ENCODE measurements around the gene FLYWCH1.
A peak's percentile ranks its signal among the peaks of the same experiment; 100 is the strongest.

FLYWCH1 gene

DNA sequence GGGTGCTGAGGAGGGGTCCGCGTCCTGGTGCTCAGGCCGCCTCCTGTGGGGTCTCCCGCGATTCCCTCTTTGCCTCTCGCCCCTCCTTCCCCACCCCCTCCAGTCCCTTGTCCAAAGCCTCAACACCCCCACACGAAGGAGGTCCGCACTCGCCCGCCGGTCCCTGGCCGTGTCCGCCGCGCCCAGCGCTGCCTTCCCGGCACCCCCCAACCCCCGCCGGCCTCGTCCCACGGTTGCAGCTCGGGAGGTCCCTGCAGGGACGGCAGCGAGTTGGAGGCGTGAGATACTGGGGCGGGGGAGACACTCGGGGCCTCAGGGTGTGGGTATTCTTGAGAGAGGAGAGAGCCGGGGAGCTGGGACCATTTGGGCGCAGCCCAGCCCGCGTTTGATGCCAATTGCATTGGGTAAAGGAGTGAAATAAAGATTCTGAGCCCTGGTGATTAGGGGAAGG lies 28.2 kb upstream of the FLYWCH1 start:
- H3K4me3 ChIP-seq (ENCODE audit: low read length): peak overlapping the region; percentile 73
- H3K27ac ChIP-seq (ENCODE audit: low read depth, low read length): peak overlapping the region; percentile 96
- peak overlapping the region; percentile 90 for H3K9ac ChIP-seq (ENCODE audit: low read length)
- peaks cover 6% of the 10 kb centered on the region for H3K4me1 ChIP-seq (ENCODE audit: control insufficient read depth, insufficient read depth, low read length)
- peaks cover under 1% of the 10 kb centered on the region for H3K36me3 ChIP-seq (ENCODE audit: control insufficient read depth, insufficient read depth, low read length)
- no peaks in the 10 kb centered on the region for H3K27me3 ChIP-seq (ENCODE audit: control insufficient read depth, insufficient read depth, low read length)

DNA sequence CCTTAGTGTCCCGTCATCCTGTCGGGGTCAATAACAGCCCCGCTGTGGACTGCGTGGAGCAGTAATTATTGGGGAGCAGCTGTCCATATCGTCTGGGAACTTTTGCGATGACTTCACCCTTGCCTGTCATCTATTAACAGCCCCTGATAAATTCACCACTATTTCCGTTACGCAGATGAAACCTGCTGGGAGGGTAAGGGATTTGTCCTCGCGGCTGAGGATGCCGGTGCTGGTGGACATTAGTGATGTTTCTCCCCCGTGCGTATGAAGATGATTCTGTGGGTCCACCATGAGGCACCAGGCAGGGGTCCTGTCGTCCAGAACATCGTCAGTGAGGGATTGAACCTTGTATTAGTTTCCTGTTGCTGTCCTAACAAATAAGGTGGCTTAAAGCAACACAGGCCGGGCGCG lies 27.7 kb upstream of the FLYWCH1 start:
- Histone ChIP-seq H3K27me3 (ENCODE audit: control insufficient read depth, insufficient read depth, low read length) (no peaks in the 10 kb centered on the region), H3K4me1 (ENCODE audit: control insufficient read depth, insufficient read depth, low read length) (peaks cover 6% of the 10 kb centered on the region), H3K4me3 (ENCODE audit: low read length) (peak overlapping the region; percentile 73), H3K27ac (ENCODE audit: low read depth, low read length) (peak overlapping the region; percentile 96), H3K9ac (ENCODE audit: low read length) (no peak overlapping the region), H3K36me3 (ENCODE audit: control insufficient read depth, insufficient read depth, low read length) (peaks cover 2% of the 10 kb centered on the region)

DNA sequence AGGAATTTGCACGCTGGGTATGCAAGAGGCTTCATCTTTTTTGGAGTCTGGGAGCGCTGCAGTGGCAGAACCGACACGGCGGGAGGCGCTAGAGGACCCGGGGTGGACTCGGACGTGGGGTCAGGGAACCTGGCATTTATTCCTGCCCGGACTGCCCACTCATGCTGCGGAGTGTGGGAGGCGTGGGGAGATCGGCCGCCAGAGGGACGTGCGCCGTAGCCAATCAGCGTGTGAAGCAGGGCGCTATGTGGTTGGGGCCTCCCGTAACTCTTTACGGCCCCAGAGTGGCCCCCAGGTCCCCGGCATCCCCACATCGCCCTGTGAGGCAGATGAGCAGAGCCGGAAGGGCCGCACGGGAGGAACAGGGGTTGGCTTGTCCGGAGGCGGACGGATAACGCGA lies 17.5 kb upstream of the FLYWCH1 start:
- no peak overlapping the region for H3K27ac ChIP-seq (ENCODE audit: low read depth, low read length)
- H3K4me1 ChIP-seq (ENCODE audit: control insufficient read depth, insufficient read depth, low read length): no peaks in the 10 kb centered on the region
- H3K9ac ChIP-seq (ENCODE audit: low read length): no peak overlapping the region
- H3K4me3 ChIP-seq (ENCODE audit: low read length): no peak overlapping the region
- no peaks in the 10 kb centered on the region for H3K27me3 ChIP-seq (ENCODE audit: control insufficient read depth, insufficient read depth, low read length)
- peaks cover 4% of the 10 kb centered on the region for H3K36me3 ChIP-seq (ENCODE audit: control insufficient read depth, insufficient read depth, low read length)

DNA sequence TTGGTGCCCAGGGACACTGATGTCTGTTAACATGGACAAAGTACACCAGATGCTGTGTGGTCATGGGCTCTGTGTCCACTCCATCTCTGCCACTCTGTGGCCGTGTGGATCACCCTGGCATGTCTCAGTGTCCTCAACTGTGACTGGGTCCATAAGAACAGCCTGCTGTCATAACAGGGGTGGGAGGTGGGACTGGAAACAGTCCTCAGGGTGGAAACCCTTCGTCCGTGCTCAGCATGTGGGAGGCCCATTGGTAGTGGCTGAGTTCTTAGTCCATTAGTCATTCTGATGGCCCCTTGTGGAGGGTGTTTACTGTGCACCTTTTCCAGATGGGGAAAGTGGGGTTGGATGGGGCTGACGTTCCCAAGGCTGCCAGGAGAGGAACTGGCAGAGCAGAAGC lies 15.9 kb upstream of the FLYWCH1 start:
- no peak overlapping the region for H3K9ac ChIP-seq (ENCODE audit: low read length)
- no peak overlapping the region for H3K27ac ChIP-seq (ENCODE audit: low read depth, low read length)
- H3K4me1 ChIP-seq (ENCODE audit: control insufficient read depth, insufficient read depth, low read length): no peaks in the 10 kb centered on the region
- H3K27me3 ChIP-seq (ENCODE audit: control insufficient read depth, insufficient read depth, low read length): no peaks in the 10 kb centered on the region
- H3K4me3 ChIP-seq (ENCODE audit: low read length): no peak overlapping the region
- H3K36me3 ChIP-seq (ENCODE audit: control insufficient read depth, insufficient read depth, low read length): peaks cover 4% of the 10 kb centered on the region

DNA sequence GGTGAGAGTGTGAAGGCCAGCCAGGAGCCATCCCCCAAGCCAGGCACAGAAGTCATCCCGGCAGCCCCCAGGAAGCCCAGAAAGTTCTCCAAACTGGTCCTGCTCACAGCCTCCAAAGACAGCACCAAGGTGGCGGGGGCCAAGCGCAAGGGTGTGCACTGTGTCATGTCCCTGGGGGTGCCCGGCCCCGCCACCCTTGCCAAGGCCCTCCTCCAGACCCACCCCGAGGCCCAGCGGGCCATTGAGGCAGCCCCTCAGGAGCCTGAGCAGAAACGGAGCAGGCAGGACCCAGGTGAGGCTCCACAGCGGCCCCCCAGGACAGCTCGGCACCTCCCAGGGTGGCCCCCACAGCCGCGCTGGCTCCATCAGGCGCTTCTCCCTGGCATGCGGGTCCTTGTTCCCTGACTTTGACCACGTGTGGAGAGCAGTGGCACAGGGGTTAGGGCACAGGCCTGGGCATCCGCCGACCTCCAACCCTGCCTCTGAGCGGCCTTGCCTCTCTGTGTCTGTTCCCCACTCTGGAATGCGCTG lies 15.2 kb upstream of the FLYWCH1 start:
- H3K27me3 ChIP-seq (ENCODE audit: control insufficient read depth, insufficient read depth, low read length): no peaks in the 10 kb centered on the region
- H3K4me3 ChIP-seq (ENCODE audit: low read length): no peak overlapping the region
- H3K27ac ChIP-seq (ENCODE audit: low read depth, low read length): no peak overlapping the region
- no peaks in the 10 kb centered on the region for H3K4me1 ChIP-seq (ENCODE audit: control insufficient read depth, insufficient read depth, low read length)
- H3K36me3 ChIP-seq (ENCODE audit: control insufficient read depth, insufficient read depth, low read length): peaks cover 4% of the 10 kb centered on the region
- no peak overlapping the region for H3K9ac ChIP-seq (ENCODE audit: low read length)

DNA sequence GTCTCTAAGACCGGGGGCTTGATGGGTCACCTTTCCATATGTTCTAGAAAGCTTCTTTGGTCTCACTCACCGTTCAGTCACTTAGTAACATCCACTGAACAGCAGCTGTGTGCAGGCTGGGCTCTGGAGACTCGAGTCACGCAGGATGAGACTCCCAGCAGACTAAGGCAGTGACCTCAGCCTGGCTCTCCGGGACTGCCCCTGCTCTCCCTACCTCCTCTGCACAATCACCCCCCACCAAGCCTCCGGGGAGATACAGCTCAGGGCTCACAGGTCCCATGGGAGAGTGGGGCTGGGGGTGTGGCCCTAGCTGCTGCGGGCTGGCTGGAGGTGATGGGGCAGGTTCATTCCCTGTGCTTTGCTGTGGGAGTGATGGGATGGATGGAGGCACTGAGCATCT lies 14.6 kb upstream of the FLYWCH1 start:
- Histone ChIP-seq H3K9ac (ENCODE audit: low read length) (no peak overlapping the region), H3K4me1 (ENCODE audit: control insufficient read depth, insufficient read depth, low read length) (no peaks in the 10 kb centered on the region), H3K36me3 (ENCODE audit: control insufficient read depth, insufficient read depth, low read length) (peaks cover 4% of the 10 kb centered on the region), H3K27me3 (ENCODE audit: control insufficient read depth, insufficient read depth, low read length) (no peaks in the 10 kb centered on the region), H3K4me3 (ENCODE audit: low read length) (no peak overlapping the region), H3K27ac (ENCODE audit: low read depth, low read length) (no peak overlapping the region)

DNA sequence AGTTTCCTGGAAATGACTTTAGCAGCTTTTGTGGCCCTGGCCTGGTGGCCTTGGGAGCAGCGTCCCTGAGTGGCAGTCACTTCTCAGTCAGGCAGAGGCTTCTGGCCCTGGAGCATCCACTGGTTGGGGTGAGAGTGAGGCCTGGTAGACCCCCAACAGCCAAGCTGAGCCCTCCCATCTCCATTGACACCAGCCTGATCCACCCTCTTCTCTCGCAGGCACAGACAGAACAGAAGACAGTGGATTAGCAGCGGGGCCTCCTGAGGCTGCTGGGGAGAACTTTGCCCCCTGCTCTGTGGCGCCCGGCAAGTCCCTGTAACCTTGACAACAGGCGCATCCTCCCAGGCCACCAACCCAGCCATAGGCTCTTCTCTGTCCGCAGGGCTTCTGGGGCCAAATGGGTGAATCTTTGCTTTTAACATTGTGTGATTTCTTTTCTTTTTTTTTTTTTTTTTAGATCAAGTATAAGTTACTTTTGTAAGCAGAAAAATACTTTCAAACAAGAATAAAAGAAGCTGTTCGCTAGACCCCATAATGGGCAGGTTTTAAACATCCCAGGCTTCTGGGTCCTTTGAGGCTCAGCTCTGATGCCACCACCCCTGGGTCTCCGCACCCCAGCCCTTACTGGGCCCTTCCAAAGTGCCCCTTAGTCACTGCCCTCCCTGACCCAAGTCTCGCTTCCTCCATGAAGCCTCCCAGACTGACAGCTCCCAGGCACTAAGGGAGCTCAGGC lies 12.7 kb upstream of the FLYWCH1 start:
- Histone ChIP-seq H3K4me3 (ENCODE audit: low read length) (no peak overlapping the region), H3K27ac (ENCODE audit: low read depth, low read length) (no peak overlapping the region), H3K4me1 (ENCODE audit: control insufficient read depth, insufficient read depth, low read length) (no peaks in the 10 kb centered on the region), H3K27me3 (ENCODE audit: control insufficient read depth, insufficient read depth, low read length) (no peaks in the 10 kb centered on the region), H3K36me3 (ENCODE audit: control insufficient read depth, insufficient read depth, low read length) (peaks cover 4% of the 10 kb centered on the region), H3K9ac (ENCODE audit: low read length) (no peak overlapping the region)

DNA sequence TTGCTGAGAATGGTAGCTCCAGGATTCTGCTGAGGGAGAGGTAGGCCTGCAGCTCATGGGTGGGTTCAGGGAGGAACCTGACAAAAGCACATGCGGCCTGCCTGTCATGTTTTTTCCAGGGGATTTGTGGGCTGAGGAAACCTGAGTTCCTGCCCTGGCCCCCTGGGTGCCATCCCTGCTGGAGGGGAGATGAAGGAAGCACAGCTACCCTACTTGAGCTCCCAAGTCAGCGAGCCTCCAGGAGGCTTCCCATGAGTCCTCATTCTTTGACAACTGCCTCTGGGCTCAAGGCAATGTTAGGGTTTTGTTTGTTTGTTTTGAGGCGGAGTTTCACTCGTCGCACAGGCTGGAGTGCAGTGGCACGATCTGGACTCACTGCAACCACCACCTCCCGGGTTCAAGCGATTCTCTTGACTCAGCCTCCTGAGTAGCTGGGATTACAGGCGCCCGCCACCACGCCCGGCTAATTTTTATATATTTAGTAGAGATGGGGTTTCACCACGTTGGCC lies 12.1 kb upstream of the FLYWCH1 start:
- no peaks in the 10 kb centered on the region for H3K27me3 ChIP-seq (ENCODE audit: control insufficient read depth, insufficient read depth, low read length)
- no peak overlapping the region for H3K4me3 ChIP-seq (ENCODE audit: low read length)
- H3K36me3 ChIP-seq (ENCODE audit: control insufficient read depth, insufficient read depth, low read length): peaks cover 4% of the 10 kb centered on the region
- no peak overlapping the region for H3K27ac ChIP-seq (ENCODE audit: low read depth, low read length)
- no peak overlapping the region for H3K9ac ChIP-seq (ENCODE audit: low read length)
- H3K4me1 ChIP-seq (ENCODE audit: control insufficient read depth, insufficient read depth, low read length): no peaks in the 10 kb centered on the region

DNA sequence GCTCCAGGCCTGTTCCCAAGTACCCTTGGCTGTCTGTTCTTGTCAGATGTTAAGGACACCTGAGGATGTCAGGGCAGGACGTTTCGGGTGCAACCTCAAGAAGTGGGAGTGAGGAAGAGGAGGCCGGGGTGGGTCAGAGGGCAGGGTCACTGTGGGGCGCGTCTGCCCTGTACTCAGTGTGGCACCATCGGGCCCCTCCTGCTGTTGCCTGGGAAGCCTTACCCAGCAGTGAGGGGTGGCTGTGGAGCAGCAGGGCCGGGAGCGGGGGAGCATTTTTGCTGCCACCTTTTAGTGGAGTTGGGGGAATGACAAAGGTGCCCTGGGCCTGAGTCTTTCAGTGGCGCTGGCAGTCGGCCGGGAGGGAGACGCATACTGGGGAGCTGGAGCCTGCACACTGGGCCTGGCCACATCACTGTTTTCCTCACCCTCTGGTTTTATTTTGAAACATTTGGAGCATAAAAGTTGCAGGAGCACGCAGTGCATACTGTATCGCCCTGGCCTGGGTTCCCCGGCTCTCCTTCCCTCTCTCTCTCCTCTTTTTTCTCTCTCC lies 11.1 kb upstream of the FLYWCH1 start:
- H3K27ac ChIP-seq (ENCODE audit: low read depth, low read length): no peak overlapping the region
- peaks cover 4% of the 10 kb centered on the region for H3K4me1 ChIP-seq (ENCODE audit: control insufficient read depth, insufficient read depth, low read length)
- H3K36me3 ChIP-seq (ENCODE audit: control insufficient read depth, insufficient read depth, low read length): peaks cover 4% of the 10 kb centered on the region
- H3K4me3 ChIP-seq (ENCODE audit: low read length): no peak overlapping the region
- H3K27me3 ChIP-seq (ENCODE audit: control insufficient read depth, insufficient read depth, low read length): no peaks in the 10 kb centered on the region
- no peak overlapping the region for H3K9ac ChIP-seq (ENCODE audit: low read length)

DNA sequence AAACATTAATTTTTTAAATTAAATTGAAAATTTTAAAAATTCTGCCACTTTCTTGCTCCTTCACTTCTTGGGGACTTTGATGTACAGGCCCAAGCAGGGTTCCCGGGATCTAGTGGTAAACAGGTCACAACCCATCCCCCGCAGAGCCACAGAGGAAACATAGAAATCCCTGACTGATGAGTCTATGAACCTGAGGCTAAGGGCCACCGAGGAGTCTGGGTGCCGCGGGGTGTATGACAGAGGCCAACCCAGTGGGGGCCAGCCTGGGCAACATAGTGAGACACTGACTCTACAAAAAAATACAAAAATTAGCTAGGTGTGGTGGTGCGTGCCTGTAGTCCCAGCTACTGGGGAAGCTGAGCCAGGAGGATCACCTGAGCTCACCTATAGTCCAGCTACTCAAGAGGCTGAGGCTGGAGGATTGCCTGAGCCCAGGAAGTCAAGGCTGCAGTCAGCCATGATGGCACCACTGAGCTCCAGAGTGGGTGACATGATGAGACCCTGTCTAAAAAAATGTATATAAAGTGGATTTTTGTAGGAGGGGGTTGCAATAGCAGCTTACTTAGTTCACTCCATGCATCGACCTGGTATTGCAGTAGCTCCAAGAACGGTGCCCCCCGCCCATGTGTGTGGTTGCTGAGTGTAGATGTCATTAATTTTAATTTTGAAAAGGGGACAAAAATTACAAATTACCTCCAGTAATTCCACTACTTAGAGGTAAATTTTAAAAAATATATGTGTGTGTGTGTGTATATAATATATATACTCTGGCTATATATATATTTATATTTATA lies 9.2 kb upstream of the FLYWCH1 start:
- no peaks in the 10 kb centered on the region for H3K27me3 ChIP-seq (ENCODE audit: control insufficient read depth, insufficient read depth, low read length)
- H3K4me3 ChIP-seq (ENCODE audit: low read length): no peak overlapping the region
- no peak overlapping the region for H3K27ac ChIP-seq (ENCODE audit: low read depth, low read length)
- H3K4me1 ChIP-seq (ENCODE audit: control insufficient read depth, insufficient read depth, low read length): peaks cover 7% of the 10 kb centered on the region
- H3K36me3 ChIP-seq (ENCODE audit: control insufficient read depth, insufficient read depth, low read length): no peaks in the 10 kb centered on the region
- H3K9ac ChIP-seq (ENCODE audit: low read length): no peak overlapping the region

DNA sequence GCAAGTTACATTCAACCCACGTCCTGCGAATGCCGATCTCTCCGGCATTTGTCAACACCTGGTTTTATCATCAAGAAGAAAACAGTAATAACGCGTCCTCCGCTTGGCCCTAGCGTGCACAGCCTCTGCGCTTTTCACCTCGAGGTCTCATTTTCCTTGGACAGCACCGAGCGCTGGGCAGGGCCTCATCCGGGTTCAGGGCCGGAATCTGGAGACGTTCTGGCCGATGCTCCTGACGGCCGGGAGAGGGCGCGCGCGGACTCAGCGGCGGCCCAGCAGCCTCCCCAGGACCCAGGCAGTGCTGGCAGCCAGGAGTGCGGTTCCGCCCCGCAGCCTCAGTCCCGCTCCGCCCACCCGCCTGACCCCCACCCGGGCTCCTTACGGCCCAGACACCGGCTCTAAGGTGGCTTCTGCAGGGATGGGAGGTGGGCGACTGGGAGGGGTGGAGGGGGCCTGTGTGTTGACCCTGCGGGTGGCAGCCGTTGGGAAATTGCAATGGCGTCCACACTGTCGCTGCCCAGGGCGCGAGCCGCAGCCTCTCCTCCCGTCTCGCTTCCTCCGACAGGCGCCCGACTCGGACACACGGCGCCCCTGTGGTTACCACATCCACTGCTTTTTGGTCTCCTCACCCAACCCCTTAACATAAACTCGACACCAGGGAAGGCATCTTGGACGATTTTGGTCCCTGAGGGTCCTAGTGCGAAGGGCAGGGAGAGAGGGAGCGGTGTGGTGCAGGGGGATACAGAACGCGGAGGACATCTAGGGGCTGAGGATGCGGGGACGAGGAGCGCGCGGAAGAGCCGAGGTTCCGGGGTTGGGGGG lies 7.4 kb upstream of the FLYWCH1 start:
- Histone ChIP-seq H3K36me3 (ENCODE audit: control insufficient read depth, insufficient read depth, low read length) (no peaks in the 10 kb centered on the region), H3K27me3 (ENCODE audit: control insufficient read depth, insufficient read depth, low read length) (no peaks in the 10 kb centered on the region), H3K4me1 (ENCODE audit: control insufficient read depth, insufficient read depth, low read length) (peaks cover 7% of the 10 kb centered on the region), H3K27ac (ENCODE audit: low read depth, low read length) (peak overlapping the region; percentile 76), H3K4me3 (ENCODE audit: low read length) (peak overlapping the region; percentile 100), H3K9ac (ENCODE audit: low read length) (peak overlapping the region; percentile 66)

DNA sequence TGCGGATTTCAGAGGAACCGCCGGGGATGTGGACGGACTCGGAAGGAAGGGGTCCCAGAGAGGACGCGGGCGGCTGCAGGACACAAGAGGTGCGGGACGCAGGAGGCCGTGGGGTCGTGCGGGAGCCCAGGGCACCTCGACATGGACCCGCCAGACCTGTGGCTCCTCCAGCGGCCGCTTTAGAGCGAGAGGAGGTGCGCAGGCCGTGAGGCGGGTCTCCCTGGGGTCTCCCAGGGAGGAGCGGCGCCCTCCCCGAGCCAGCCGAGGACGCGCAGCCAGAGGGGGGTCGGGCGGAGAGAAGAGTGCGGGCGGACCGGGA lies 6.8 kb upstream of the FLYWCH1 start:
- peaks cover 7% of the 10 kb centered on the region for H3K4me1 ChIP-seq (ENCODE audit: control insufficient read depth, insufficient read depth, low read length)

More for the DNA sequence above, 6.8 kb upstream of the FLYWCH1 start:
- Histone ChIP-seq H3K27ac (ENCODE audit: low read depth, low read length) (peak overlapping the region; percentile 76), H3K27me3 (ENCODE audit: control insufficient read depth, insufficient read depth, low read length) (no peaks in the 10 kb centered on the region), H3K4me3 (ENCODE audit: low read length) (peak overlapping the region; percentile 100), H3K9ac (ENCODE audit: low read length) (peak overlapping the region; percentile 66), H3K36me3 (ENCODE audit: control insufficient read depth, insufficient read depth, low read length) (no peaks in the 10 kb centered on the region)
